HG02763 (cell line): Measurements from ENCODE around the gene ZNF717.
A peak's percentile ranks its signal among the peaks of the same experiment; 100 is the strongest.
"Not testable (repeated sequence)": the region's sequence is repeated elsewhere in the genome, so short reads cannot be mapped to it uniquely, and the experiment has no call there.

ENCODE experiments used
- ATAC-seq: cut with Tn5 transposase; IDR thresholded peaks from one replicate; pipeline ENCODE4 v1.9.1; 2021; ENCODE audit warnings: mild to moderate bottlenecking, moderate library complexity; ENCODE audit not compliant: unreplicated experiment

ZNF717 gene

DNA sequence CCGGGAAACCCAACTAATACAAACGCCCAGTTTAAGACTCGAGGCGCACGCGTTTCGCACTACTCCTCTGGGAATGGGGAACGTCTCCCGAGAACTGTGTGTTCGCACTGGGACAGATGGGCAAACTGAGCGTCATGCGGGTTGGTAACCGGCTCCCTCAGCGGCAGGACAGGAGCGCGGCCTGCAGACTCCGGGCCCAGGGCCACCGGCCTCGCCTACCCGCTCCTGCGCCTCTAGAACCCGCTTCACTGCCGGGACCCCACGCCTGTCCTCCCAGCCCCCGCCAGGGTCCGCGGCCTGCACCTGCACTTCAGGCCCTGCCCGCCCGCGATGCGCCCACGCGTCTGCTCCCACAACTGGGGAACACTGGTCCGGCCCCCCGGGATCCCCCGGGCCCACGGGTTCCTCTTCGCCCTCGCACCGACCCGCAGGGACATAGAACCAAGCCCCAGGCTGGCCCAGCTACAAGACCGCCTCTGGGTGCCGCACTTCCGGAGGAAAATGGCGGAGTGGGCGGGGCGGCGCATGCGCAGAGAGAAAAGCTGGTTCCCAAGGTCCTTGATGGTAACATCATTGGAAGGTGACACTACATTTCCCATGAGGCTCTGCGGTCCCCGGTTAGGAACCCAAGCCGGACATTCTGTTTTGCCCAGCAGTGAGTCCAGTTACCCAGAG, at the start of gene ZNF717:
Gene ZNF717, minus strand, starts transcription at position 469 of the 675 bp plus-strand sequence. CDS start 2,187 bp downstream, outside the sequence.
- not testable (repeated sequence) for ATAC-seq

GRCh38 chr3:75831076-75831475, 45.7 kb upstream of the ZNF717 start:
- not testable (repeated sequence) for ATAC-seq

- not testable (repeated sequence) for ATAC-seq
These were observed 32.7 kb upstream of the ZNF717 start for GRCh38 chr3:75818019-75818418.

DNA sequence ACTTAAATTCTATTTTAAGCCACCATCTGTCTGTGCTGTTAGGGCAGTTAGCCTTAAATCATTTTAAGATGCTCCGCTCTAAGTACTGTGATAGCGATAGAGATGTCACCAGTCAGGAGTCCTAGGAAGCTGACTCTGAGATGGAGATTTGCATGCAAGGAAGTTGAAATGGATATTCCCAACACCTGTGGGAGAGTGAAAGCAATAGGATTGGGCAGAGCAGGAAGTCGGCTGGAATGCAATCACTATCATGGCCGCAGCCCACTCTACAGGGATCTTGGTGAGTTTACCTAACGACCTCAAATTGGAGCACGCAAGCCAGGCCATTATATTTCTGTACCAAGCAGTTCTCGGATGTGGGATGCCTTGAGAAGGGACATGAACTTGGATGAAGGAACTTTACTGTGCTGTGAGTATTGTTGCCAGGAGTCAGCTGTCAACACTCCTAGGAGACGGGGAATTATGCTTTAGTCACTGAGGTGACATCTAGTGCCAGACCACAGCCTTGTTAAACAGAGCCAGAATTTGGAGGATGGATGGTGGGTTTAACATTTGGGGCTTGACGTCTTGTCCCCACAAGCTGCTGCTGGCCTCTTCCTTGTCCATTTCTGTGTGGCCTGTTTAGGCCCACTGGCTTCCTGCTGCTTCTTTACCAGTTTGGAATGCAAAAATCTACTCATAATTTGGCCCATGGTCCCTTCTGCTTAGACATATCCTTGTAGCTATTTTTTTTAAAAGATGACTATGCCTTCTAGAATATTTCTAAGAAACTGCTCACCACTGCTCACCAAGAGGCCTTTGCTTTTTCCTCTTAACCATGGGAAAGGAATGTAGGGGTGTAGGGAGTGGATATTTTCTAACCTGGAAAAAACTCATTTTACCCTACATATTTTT, 31.2 kb upstream of the ZNF717 start:
- not testable (repeated sequence) for ATAC-seq

- no peak for ATAC-seq
These were observed 29.4 kb upstream of the ZNF717 start for GRCh38 chr3:75814797-75815196.

DNA sequence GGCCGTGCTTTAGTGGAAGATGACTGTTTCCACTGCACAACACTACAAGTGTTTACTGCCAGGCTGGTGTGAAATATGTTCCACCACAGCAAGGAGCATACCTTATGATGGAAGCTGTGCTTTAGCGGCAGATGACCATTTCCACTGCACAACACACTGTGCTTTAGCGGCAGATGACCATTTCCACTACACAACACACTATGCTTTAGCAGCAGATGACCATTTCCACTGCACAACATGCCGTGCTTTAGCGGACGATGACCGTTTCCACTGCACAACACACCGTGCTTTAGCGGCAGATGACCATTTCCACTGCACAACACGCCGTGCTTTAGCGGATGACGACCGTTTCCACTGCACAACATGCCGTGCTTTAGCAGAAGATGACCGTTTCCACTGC, 2.8 kb downstream of the ZNF717 start:
- no peak for ATAC-seq

DNA sequence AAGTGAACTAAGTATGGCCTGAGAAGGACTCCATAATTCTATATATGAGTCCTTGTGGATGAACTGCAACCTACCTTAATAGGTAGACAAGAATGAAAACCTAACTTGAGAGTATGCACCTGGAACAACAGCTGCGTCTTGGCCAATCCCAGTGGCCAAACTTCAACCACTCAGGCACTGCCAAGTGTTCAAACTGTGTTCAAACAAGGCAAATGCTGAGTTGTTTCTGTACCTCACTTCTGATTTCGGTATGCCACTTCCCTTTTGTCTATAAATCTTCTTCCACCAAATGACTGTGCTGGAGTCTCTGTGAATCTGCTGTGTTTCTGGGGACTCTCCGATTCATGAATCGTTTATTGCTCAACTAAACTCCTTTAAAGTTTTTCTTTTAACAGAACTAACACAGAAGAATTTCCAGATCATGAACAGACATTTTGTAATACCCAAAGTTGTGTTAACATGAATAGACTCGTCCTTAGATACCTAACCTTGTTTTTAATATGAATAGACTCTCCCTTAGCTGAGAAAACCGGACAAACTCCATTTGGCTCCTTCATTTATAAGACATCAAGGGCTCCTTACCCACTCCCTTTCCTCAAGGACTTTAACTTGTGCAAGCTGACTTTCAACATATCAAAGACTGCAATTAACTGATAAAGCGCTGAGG, 4.1 kb downstream of the ZNF717 start:
- no peak for ATAC-seq

DNA sequence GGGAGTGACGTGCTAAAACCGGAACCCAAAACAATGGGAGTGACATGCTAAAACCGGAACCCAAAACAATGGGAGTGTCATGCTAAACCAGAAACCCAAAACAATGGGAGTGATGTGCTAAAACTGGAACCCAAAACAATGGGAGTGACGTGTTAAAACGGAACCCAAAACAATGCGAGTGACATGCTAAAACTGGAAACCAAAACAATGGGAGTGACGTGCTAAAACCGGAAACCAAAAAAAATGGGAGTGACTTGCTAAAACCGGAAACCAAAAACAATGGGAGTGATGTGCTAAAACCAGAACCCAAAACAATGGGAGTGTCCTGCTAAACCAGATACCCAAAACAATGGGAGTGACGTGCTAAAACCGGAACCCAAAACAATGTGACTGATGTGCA, 7.6 kb downstream of the ZNF717 start:
- ATAC-seq, result not testable (repeated sequence)

- not testable (repeated sequence) for ATAC-seq
These were observed 13.7 kb downstream of the ZNF717 start for GRCh38 chr3:75771631-75772030.

DNA sequence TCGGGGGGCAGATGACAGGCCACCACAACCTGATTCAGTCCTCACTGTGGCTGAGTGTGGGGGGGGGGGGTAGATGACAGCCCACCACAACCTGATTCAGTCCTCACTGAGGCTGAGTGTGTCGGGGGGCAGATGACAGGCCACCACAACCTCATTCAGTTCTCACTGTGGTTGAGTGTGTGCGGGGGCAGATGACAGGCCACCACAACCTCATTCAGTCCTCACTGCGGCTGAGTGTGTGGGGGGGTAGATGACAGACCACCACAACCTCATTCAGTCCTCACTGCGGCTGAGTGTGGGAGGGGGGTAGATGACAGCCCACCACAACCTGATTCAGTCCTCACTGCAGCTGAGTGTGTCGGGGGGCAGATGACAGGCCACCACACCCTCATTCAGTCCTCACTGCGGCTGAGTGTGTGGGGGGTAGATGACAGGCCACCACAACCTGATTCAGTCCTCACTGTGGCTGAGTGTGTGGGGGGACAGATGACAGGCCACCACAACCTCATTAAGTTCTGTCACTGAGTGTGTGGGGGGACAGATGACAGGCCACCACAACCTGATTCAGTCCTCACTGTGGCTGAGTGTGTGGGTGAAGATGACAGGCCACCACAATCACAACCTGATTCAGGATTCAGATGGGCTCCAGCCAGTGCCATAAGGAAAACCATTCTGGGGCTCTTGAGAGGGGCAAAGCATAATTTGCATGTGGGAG, 16.9 kb downstream of the ZNF717 start:
- peak; percentile 65 for ATAC-seq

DNA sequence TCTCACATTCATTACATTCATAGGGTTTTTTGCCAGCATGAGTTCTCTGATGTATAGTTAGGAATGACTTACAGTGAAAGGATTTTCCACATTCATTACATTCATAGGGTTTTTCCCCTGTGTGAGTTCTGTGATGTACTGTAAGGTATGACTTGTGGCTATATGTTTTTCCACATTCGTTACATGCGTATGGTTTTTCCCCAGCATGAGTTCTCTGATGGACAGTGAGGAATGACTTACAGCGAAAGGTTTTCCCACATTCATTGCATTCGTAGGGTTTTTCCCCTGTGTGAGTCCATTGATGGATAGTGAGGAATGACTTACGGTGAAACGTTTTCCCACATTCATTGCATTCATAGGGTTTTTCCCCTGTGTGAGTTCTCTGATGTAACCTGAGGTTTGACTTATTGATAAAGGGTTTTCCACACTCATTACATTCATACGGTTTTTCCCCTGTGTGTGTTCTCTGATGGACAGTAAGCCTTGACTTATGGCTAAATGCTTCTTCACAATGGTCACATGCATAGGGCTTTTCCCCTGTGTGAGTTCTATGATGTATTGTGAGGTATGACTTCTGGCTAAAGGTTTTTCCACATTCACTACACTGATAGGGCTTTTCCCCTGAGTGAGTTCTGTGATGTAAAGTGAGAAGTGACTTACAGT, 47.4 kb downstream of the ZNF717 start:
- ATAC-seq, result no peak

DNA sequence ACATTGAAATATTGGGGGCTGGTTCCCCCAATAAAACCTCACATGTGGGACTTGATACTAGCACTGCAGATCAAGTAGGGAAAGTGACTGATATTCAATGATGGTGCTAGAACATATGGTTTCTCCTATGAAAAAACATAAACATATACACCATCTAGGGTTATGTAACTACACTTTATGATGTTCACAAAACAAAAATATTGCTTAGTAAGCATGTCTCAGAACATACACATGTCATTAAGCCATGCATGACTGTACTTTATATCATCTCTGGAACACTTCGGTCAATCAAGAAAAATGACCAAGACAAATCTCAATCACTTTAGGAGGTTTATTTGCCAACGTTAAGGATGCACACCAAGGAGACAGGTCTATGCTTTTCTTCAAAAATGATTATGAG, 57.4 kb downstream of the ZNF717 start:
- no peak for ATAC-seq

DNA sequence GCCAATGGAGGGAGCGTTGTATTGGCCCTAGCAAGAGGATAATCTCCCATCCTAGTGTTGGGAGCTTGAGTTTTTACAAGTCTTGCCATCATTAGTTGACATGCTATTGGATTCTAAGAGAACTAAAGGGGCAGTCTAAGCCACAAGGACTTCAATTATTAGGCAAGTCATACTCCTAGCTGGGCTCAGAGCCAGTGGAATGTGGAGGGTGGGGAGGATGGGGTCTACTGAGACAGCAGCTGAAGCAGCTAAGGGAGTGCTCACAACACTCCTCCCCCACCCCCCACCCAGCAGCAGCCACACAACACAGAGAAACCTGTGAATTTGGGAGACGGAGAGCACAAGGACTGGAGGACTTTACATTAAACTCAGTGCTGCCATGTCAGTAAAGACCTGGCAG, 93.3 kb downstream of the ZNF717 start:
- no peak for ATAC-seq

GRCh38 chr3:75687323-75687722, 98.0 kb downstream of the ZNF717 start:
- ATAC-seq, result no peak
